Stomach (tissue), 9 donors: Measurements from ENCODE around the gene SOCS2. TPM values are rescaled to one million over a fixed set of nuclear protein-coding genes. Genes with fewer than 3 reads are reported as not detected.
"Not testable (repeated sequence)": the region's sequence is repeated elsewhere in the genome, so short reads cannot be mapped to it uniquely, and the experiment has no call there.

ENCODE experiments used
- DNase-seq, 2 donors: peaks; one replicate each; pipeline versions ENCODE4 v3.0.0 to v3.0.0-alpha.2; 2013 to 2019
- H3K27ac ChIP-seq, 5 donors: fragments of 200-600 bp in 4 of 5; sonication (generic) in 4 of 5; one replicate each; pipeline ENCODE4 v1.5.1; 2013 to 2019; ENCODE audit warnings: mild to moderate bottlenecking in 1 of 5, moderate library complexity in 1 of 5
- H3K27me3 ChIP-seq, 3 donors: fragments of 200-600 bp; sonication (generic); one replicate each; pipeline ENCODE4 v1.5.1; 2017 to 2019; ENCODE audit warnings: mixed run types in 1 of 3
- H3K36me3 ChIP-seq, 4 donors: fragments of 200-600 bp; sonication (generic); 1 replicate in 3 of 4; 2 replicates in 1 of 4; pipeline ENCODE4 v1.5.1; 2016 to 2019
- H3K4me1 ChIP-seq, 4 donors: fragments of 200-600 bp; sonication (generic); one replicate each; pipeline ENCODE4 v1.5.1; 2016 to 2019
- H3K4me3 ChIP-seq, 4 donors: fragments of 200-600 bp; sonication (generic) in 3 of 4; one replicate each; pipeline ENCODE4 v1.5.1; 2016 to 2019; ENCODE audit warnings: mild to moderate bottlenecking in 1 of 4
- H3K9me3 ChIP-seq, 4 donors: fragments of 200-600 bp; sonication (generic); one replicate each; pipeline ENCODE4 v1.5.1; 2016 to 2019
- EP300 ChIP-seq: sonication (generic); formaldehyde crosslinking; IDR thresholded peaks from one replicate; pipeline ENCODE4 v1.6.1; 2017; ENCODE audit warnings: antibody characterized with exemption
- POLR2A ChIP-seq, 4 donors: fragments of 450-650 bp; IDR thresholded peaks; one replicate each; pipeline ENCODE4 v1.6.1; 2016; ENCODE audit warnings: antibody characterized with exemption in 4 of 4, control low read depth in 2 of 4, mild to moderate bottlenecking in 1 of 4, moderate library complexity in 1 of 4
- POLR2AphosphoS5 ChIP-seq, 3 donors: sonication (generic); formaldehyde crosslinking; IDR thresholded peaks; one replicate each; pipeline ENCODE4 v1.6.1; 2016; ENCODE audit warnings: antibody characterized with exemption in 3 of 3
- WGBS, 5 donors: extraction: QIAGEN DNeasy Blood & Tissue Kit in 3 of 5; methylation state at CpG; one replicate each; pipeline versions ENCODE4 v1.1.5 to v1.1.7; 2013 to 2018; 5-methylcytosine and 5-hydroxymethylcytosine counted together
- intact Hi-C: fragments of 100-400 bp; cut with DNase I; formaldehyde crosslinking; loops from one replicate; pipeline ENCODE4 v1.15.1; 2023; ENCODE audit warnings: low total_unique reads
- polyA plus RNA-seq, 3 donors: library from polyadenylated mRNA; stranded (reverse); fragments of 200-250 nt; gene quantifications; one replicate each; pipeline ENCODE4 v1.2.3, GENCODE V29; 2013
- total RNA-seq, 5 donors: library from RNA; depleted of rRNA; stranded (reverse); fragments of >200 nt; gene quantifications; one replicate each; pipeline versions ENCODE4 v1.1.0 to v1.2.3, GENCODE V29; 2014 to 2016
- TF ChIP-seq, protein P1 (sequence below), 7 experiments: fragments of 450-650 bp in 4 of 7; fragments of 200-600 bp in 3 of 7; sonication (generic) in 3 of 7; IDR thresholded peaks; one replicate each; pipeline ENCODE4 v1.5.1; 2016 to 2019; ENCODE audit warnings: antibody characterized with exemption in 7 of 7, control low read depth in 2 of 7, mild to moderate bottlenecking in 1 of 7
- donor health status: healthy with polysubstance abuse.
- donor health status: Bipolar disorder and iron deficiency.
- donor health status: healthy.

The SOCS2 gene
- total and polyA plus RNA-seq, 8 donors: 13.5 to 111 (median 50.1) TPM

DNA sequence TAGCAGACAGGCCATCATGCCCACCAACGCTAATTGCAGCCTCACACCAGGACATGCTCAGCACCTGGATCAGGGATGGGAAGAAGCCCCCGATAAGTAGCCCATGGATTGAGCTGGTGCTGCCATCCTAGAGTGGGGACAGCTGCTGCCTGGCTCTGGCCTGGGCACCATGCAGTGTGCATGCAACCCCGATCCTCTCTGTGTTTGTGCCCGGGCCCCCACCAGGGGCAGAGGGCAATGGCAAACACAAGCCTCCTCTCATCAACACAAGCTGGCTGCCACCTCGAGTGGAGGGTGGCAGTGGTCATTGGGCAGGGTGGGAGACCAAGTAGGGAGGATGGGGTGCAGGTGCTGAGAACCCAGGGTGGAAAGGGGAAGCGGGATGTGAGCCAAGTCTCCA lies 23.3 kb upstream of the SOCS2 start:
- Histone ChIP-seq H3K27ac (no peak overlapping the region), H3K9me3 (no peaks in the 10 kb centered on the region), H3K4me1 (no peaks in the 10 kb centered on the region), H3K36me3 (peaks cover 0 to 13% (median 2%) of the 10 kb centered on the region in 4 donors), H3K4me3 (no peak overlapping the region), H3K27me3 (no peaks in the 10 kb centered on the region)
- intact Hi-C loops: no loop called here
- TF ChIP-seq, protein P1, sequence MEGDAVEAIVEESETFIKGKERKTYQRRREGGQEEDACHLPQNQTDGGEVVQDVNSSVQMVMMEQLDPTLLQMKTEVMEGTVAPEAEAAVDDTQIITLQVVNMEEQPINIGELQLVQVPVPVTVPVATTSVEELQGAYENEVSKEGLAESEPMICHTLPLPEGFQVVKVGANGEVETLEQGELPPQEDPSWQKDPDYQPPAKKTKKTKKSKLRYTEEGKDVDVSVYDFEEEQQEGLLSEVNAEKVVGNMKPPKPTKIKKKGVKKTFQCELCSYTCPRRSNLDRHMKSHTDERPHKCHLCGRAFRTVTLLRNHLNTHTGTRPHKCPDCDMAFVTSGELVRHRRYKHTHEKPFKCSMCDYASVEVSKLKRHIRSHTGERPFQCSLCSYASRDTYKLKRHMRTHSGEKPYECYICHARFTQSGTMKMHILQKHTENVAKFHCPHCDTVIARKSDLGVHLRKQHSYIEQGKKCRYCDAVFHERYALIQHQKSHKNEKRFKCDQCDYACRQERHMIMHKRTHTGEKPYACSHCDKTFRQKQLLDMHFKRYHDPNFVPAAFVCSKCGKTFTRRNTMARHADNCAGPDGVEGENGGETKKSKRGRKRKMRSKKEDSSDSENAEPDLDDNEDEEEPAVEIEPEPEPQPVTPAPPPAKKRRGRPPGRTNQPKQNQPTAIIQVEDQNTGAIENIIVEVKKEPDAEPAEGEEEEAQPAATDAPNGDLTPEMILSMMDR (IDR thresholded peaks at IDR 0.05): no peak
- TF ChIP-seq EP300 (no peak), POLR2AphosphoS5 (IDR thresholded peaks at IDR 0.05) (no peak), POLR2A (IDR thresholded peaks at IDR 0.05) (no peak)
- 78 to 84% (median 79%) methylated on average over 6 of the region's 6 CpGs for WGBS, 5 donors
- DNase-seq: no peak

DNA sequence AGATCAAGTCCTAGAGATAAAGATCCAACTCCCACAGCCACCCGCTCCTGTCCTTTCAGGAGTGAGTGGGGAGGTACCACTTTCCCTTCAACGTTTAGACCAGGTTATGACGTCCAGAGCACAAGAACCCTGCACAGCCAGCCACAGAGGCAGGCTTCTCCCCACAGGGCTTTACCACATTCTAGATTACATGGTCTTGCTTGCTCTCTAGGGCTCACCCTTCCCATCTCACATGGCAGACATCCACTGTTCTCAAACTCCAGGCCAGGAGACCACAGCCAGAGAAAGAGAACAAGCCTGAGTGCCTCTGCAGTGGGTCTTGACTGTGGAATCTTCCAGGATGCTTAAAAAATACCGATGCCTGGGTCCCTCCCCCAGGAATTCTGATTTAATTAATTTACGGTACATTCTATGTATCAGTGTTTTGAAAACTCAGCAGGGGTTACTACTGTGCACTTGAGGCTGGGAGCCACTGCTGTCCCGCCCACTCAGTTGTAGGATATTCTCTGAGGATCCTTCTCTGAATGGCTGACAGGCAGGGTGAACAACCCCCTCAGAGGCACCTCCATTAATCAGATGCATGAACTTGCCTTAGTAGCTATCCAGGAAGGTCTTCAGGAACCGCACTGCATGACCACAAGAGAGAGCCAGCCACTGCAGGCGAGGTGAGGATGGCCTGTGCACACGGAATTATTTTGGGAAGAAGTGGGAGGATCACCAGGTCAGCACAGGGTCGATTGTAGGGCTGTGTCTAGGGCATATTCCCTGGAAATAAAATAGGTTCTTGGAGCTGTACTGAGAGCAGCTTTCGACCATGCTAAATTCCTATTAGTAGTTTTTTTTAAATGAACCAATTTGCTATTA lies 21.5 kb upstream of the SOCS2 start:
- TF ChIP-seq, protein P1 (IDR thresholded peaks at IDR 0.05): no peak
- no peak for TF ChIP-seq POLR2A (IDR thresholded peaks at IDR 0.05)
- no peak for TF ChIP-seq POLR2AphosphoS5 (IDR thresholded peaks at IDR 0.05)
- no peak for TF ChIP-seq EP300
- 83 to 88% (median 86%) methylated on average over 11 of the region's 11 CpGs for WGBS, 5 donors
- no peak for DNase-seq
- Histone ChIP-seq H3K36me3 (no peaks in the 10 kb centered on the region), H3K27ac (no peak overlapping the region), H3K4me1 (no peaks in the 10 kb centered on the region), H3K27me3 (no peaks in the 10 kb centered on the region), H3K4me3 (no peak overlapping the region), H3K9me3 (no peaks in the 10 kb centered on the region)
- intact Hi-C loops: no loop called here

DNA sequence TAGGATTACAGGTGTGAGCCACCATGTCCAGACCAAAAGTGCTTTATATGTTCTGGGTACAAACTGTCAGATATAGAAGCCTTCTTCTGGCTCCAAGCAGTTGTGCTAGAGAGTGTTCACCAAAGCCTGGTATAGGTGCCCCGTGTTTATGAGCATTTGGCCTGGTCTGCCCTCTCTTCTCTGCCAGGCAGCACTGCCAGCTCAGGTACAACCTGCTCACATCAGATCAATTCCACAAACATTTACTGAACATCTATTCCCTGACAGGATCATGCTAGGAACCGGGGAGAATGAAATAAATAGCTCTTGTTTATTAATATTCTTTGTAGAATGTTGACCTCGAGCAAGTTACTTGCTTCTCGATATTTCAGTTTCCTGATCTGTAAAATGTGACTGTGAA lies 20.0 kb upstream of the SOCS2 start:
- H3K4me1 ChIP-seq: no peaks in the 10 kb centered on the region
- no peak for DNase-seq
- no peak overlapping the region for H3K27ac ChIP-seq
- intact Hi-C loops: no loop called here
- 69 to 91% (median 79%) methylated on average over 4 of the region's 4 CpGs for WGBS, 5 donors
- H3K9me3 ChIP-seq: no peaks in the 10 kb centered on the region
- TF ChIP-seq EP300 (no peak), POLR2A (IDR thresholded peaks at IDR 0.05) (no peak), POLR2AphosphoS5 (IDR thresholded peaks at IDR 0.05) (no peak)
- TF ChIP-seq, protein P1 (IDR thresholded peaks at IDR 0.05): no peak
- no peak overlapping the region for H3K4me3 ChIP-seq
- no peaks in the 10 kb centered on the region for H3K27me3 ChIP-seq
- peaks cover 0 to 3% (median 0%) of the 10 kb centered on the region in 4 donors for H3K36me3 ChIP-seq

DNA sequence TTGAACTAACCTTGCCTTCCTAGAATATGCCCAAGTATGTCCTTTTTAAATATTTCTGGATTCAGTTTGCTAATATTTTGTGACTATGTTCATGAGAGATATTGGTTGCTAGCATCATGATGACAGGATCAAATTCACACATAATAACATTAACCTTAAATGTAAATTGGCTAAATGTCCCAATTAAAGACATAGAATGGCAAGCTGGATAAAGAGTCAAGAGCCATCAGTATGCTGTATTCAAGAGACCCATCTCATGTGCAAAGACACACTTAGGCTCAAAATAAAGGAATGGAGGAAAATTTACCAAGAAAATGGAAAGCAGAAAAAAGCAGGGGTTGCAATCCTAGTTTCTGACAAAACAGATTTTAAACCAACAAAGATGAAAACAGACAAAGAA lies 14.6 kb upstream of the SOCS2 start:
- H3K27ac ChIP-seq, intact Hi-C loops, H3K4me1 ChIP-seq, DNase-seq, H3K27me3 ChIP-seq, H3K4me3 ChIP-seq: not testable (repeated sequence)
- Histone ChIP-seq H3K36me3 (peaks cover 0 to 18% (median 1%) of the 10 kb centered on the region in 4 donors), H3K9me3 (peaks cover 4 to 19% (median 10%) of the 10 kb centered on the region in 4 donors)

DNA sequence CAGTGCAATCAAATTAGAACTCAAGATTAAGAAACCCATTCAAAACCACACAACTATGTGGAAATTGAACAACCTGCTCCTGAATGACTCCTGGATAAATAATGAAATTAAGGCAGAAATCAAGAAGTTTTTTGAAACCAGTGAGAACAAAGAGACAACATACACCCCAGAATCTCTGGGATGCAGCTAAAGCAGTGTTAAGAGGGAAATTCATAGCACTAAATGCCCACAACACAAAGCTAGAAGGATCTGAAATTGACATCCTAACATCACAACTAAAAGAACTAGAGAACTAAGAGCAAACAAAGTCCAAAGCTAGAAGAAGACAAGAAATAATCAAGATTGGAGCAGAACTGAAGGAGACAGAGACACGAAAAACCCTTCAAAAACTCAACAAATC lies 13.8 kb upstream of the SOCS2 start:
- H3K4me3 ChIP-seq, H3K4me1 ChIP-seq, H3K27ac ChIP-seq, H3K27me3 ChIP-seq, DNase-seq, intact Hi-C loops: not testable (repeated sequence)
- H3K9me3 ChIP-seq: peaks cover 4 to 19% (median 10%) of the 10 kb centered on the region in 4 donors
- WGBS, 5 donors: 86 to 98% (median 90%) methylated on average over 1 of the region's 1 CpG
- peaks cover 0 to 18% (median 1%) of the 10 kb centered on the region in 4 donors for H3K36me3 ChIP-seq
